SKM-1 treated with dmso at 0.1 percent for 144 hours (cell line): Measurements from ENCODE around the gene SDF2L1.
"Not testable (repeated sequence)": the region's sequence is repeated elsewhere in the genome, so short reads cannot be mapped to it uniquely, and the experiment has no call there.

Experiments used
- DNase-seq: peaks from one replicate; lab custom pipeline; 2025; ENCODE audit not compliant: unreplicated experiment; lab: John Stamatoyannopoulos, UW

SDF2L1 gene

GRCh38 chr22:21635771-21636510 is 6.2 kb upstream of the SDF2L1 start:
- DNase-seq = no peak

GRCh38 chr22:21636629-21637218 is 5.4 kb upstream of the SDF2L1 start:
- no peak for DNase-seq

GRCh38 chr22:21637450-21637849 is 4.7 kb upstream of the SDF2L1 start:
- DNase-seq = not testable (repeated sequence)

GRCh38 chr22:21639359-21639758 is 2.7 kb upstream of the SDF2L1 start:
- DNase-seq = no peak

GRCh38 chr22:21640810-21641209 is 1.3 kb upstream of the SDF2L1 start:
- no peak for DNase-seq

GRCh38 chr22:21641417-21641788 is 699 bp upstream of the SDF2L1 start:
- peak; percentile 29 for DNase-seq

- peak; percentile 55 for DNase-seq
Observed at GRCh38 chr22:21642584-21643448, 714 bp downstream of the SDF2L1 start.

- DNase-seq = no peak
Observed at GRCh38 chr22:21643533-21644357, 1.6 kb downstream of the SDF2L1 start.

- DNase-seq = not testable (repeated sequence)
Observed at GRCh38 chr22:21645513-21645912, 3.4 kb downstream of the SDF2L1 start.

- peak; percentile 77 for DNase-seq
Observed at GRCh38 chr22:21646608-21647590, 4.8 kb downstream of the SDF2L1 start.

- no peak for DNase-seq
Observed at GRCh38 chr22:21650280-21650679, 8.2 kb downstream of the SDF2L1 start.

GRCh38 chr22:21650823-21651520 is 8.9 kb downstream of the SDF2L1 start:
- DNase-seq = no peak

GRCh38 chr22:21651521-21652009 is 9.5 kb downstream of the SDF2L1 start:
- no peak for DNase-seq

- DNase-seq = peak; percentile 78
Observed at GRCh38 chr22:21652010-21652546, 10.0 kb downstream of the SDF2L1 start.

GRCh38 chr22:21652547-21653545 is 10.7 kb downstream of the SDF2L1 start:
- DNase-seq = no peak

GRCh38 chr22:21657020-21657359 is 14.9 kb downstream of the SDF2L1 start:
- DNase-seq = no peak

GRCh38 chr22:21657360-21658032 is 15.4 kb downstream of the SDF2L1 start:
- peak; percentile 67 for DNase-seq
